Suppressor macrophage treated with lipopolysaccharide for 1 hour (primary cell): ENCODE measurements around the gene UNC79.

Source experiments
- DNase-seq, 3 donors: peaks; one replicate each; pipeline ENCODE4 v3.0.0-alpha.2; 2020 to 2022

UNC79 gene

GRCh38 chr14:93548102-93548843 lies 117.5 kb downstream of the UNC79 start:
- DNase-seq, result no peak

GRCh38 chr14:93549595-93549994 lies 118.9 kb downstream of the UNC79 start:
- no peak for DNase-seq

- no peak for DNase-seq
These were observed 134.2 kb downstream of the UNC79 start for GRCh38 chr14:93564918-93565317.

GRCh38 chr14:93566065-93566693 lies 135.4 kb downstream of the UNC79 start:
- no peak for DNase-seq

- DNase-seq, result no peak
These were observed 140.5 kb downstream of the UNC79 start for GRCh38 chr14:93571275-93571674.

GRCh38 chr14:93579178-93579577 lies 148.4 kb downstream of the UNC79 start:
- DNase-seq, result no peak

- no peak for DNase-seq
These were observed 151.8 kb downstream of the UNC79 start for GRCh38 chr14:93582516-93582915.

- no peak for DNase-seq
These were observed 156.6 kb downstream of the UNC79 start for GRCh38 chr14:93587330-93587729.

GRCh38 chr14:93591506-93591905 lies 160.8 kb downstream of the UNC79 start:
- DNase-seq, result no peak

- no peak for DNase-seq
These were observed 162.0 kb downstream of the UNC79 start for GRCh38 chr14:93592786-93593185.

- DNase-seq, result no peak
These were observed 175.4 kb downstream of the UNC79 start for GRCh38 chr14:93606091-93606490.

GRCh38 chr14:93619176-93619793 lies 188.5 kb downstream of the UNC79 start:
- peak; percentile 63 to 77 (median 71) for DNase-seq

GRCh38 chr14:93628048-93628447 lies 197.3 kb downstream of the UNC79 start:
- no peak for DNase-seq

- DNase-seq, result no peak
These were observed 198.9 kb downstream of the UNC79 start for GRCh38 chr14:93629643-93630042.

GRCh38 chr14:93638790-93639189 lies 208.1 kb downstream of the UNC79 start:
- no peak for DNase-seq

- DNase-seq, result no peak
These were observed 212.4 kb downstream of the UNC79 start for GRCh38 chr14:93643127-93643526.

GRCh38 chr14:93643676-93644075 lies 212.9 kb downstream of the UNC79 start:
- no peak for DNase-seq

GRCh38 chr14:93645200-93645599 lies 214.5 kb downstream of the UNC79 start:
- no peak for DNase-seq

- peak in 2 of 3 donors; percentile 8 to 17 for DNase-seq
These were observed 217.9 kb downstream of the UNC79 start for GRCh38 chr14:93648440-93649168.

- DNase-seq, result no peak
These were observed 223.9 kb downstream of the UNC79 start for GRCh38 chr14:93654599-93654998.

- DNase-seq, result peak; percentile 78 to 87 (median 85)
These were observed 224.5 kb downstream of the UNC79 start for GRCh38 chr14:93655078-93655750.

- DNase-seq, result no peak
These were observed 227.1 kb downstream of the UNC79 start for GRCh38 chr14:93657875-93658274.

GRCh38 chr14:93663317-93663716 lies 232.6 kb downstream of the UNC79 start:
- no peak for DNase-seq
